ENCODE measurements around the gene ZBTB16.

- TF ChIP-seq POLR2A (IDR thresholded peaks at IDR 0.05) (no peak), CTCF (IDR thresholded peaks at IDR 0.05) (no peak)
These were observed 228.6 kb downstream of the ZBTB16 start for GRCh38 chr11:114288136-114288535.

Data from heart left ventricle (tissue), 13 donors.